Measurements from ENCODE around the gene NMNAT3. TPM values are rescaled to one million over a fixed set of nuclear protein-coding genes. Genes with fewer than 3 reads are reported as not detected.

NMNAT3 gene
- total and polyA plus RNA-seq, 4 donors, result 2.4 to 10.2 (median 3.4) TPM

DNA sequence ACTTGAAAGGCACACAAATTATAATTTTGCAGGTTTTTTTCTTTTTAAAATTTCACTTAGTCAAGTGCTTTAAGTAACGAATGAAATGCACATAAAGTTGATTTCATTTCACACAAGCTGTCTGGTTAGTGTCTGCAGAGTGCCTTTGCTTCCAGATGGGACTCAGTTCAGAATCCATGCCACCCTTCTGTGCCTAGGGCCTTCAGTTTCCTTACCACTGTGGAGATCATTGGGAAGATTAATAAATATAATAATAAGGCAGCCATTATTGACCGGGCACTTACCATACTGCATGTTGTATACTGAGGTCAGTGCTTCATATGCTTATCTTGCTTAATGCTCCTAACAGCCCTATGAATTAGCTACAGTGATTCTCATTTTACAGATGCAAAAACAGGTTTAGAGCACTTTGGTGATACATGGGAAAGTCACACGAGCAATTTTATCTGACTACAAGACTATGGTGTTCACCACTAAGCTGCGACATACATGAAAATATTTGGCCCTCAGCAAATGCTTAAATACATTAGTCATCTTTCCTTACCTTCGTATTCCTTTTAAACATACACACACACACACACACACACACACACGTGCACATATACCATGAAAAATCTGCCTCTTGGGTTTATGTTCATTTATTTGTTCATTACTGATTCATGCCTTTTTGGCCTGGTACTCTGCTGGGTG lies 3.1 kb downstream of the NMNAT3 start:
- 87 to 91% methylated on average over 6 of the region's 6 CpGs for whole genome bisulfite sequencing, 2 donors
- H3K4me1 ChIP-seq (ENCODE audit: control insufficient read depth in 5 of 5, insufficient read depth in 5 of 5, low read length in 5 of 5), result peaks cover 0 to 10% (median 4%) of the 10 kb centered on the region in 5 donors
- H3K9ac ChIP-seq (ENCODE audit: insufficient read depth in 1 of 2, low read length in 2 of 2), result no peak overlapping the region
- H3K27me3 ChIP-seq (ENCODE audit: control insufficient read depth in 3 of 3, insufficient read depth in 3 of 3, low read length in 2 of 3), result no peaks in the 10 kb centered on the region
- TF ChIP-seq, protein P1, sequence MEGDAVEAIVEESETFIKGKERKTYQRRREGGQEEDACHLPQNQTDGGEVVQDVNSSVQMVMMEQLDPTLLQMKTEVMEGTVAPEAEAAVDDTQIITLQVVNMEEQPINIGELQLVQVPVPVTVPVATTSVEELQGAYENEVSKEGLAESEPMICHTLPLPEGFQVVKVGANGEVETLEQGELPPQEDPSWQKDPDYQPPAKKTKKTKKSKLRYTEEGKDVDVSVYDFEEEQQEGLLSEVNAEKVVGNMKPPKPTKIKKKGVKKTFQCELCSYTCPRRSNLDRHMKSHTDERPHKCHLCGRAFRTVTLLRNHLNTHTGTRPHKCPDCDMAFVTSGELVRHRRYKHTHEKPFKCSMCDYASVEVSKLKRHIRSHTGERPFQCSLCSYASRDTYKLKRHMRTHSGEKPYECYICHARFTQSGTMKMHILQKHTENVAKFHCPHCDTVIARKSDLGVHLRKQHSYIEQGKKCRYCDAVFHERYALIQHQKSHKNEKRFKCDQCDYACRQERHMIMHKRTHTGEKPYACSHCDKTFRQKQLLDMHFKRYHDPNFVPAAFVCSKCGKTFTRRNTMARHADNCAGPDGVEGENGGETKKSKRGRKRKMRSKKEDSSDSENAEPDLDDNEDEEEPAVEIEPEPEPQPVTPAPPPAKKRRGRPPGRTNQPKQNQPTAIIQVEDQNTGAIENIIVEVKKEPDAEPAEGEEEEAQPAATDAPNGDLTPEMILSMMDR (IDR thresholded peaks at IDR 0.05; ENCODE audit: control extremely low read depth, extremely low read depth), result no peak
- DNase-seq (no peak), ATAC-seq (ENCODE audit: insufficient read depth, low FRiP score) (no peak)
- peaks cover 0 to 2% (median 0%) of the 10 kb centered on the region in 4 donors for H3K36me3 ChIP-seq (ENCODE audit: control insufficient read depth in 4 of 4, insufficient read depth in 4 of 4, low read length in 4 of 4)
- H3K27ac ChIP-seq (ENCODE audit: low read depth in 1 of 2, low read length in 1 of 2), result no peak overlapping the region
- peaks cover 0 to 1% (median 0%) of the 10 kb centered on the region in 4 donors for H3K9me3 ChIP-seq (ENCODE audit: control insufficient read depth in 4 of 4, insufficient read depth in 3 of 4, low read length in 3 of 4)
- no peak overlapping the region for H3K4me3 ChIP-seq

DNA sequence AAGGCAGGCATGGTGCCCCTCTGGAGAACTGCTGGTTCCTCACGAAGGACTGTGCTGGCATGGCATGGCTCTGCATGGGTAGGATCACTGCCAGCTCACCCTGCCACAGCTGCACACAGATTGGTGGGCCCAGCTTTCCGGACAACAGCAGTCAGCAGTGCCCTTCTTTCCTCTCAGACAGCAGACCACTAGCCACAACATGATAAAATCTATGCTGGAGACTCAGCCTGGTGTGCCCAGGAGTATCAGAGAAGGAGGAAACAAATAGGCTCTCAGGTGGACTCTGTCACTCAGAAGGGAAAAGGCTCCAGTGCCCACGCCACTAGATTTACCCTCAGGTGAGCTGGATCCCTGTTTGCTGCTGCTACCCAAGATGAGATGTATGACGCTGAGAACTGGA lies 4.9 kb downstream of the NMNAT3 start:
- Histone ChIP-seq H3K4me3 (no peak overlapping the region), H3K9ac (ENCODE audit: insufficient read depth in 1 of 2, low read length in 2 of 2) (no peak overlapping the region), H3K4me1 (ENCODE audit: control insufficient read depth in 5 of 5, insufficient read depth in 5 of 5, low read length in 5 of 5) (peaks cover 0 to 10% (median 4%) of the 10 kb centered on the region in 5 donors), H3K27ac (ENCODE audit: low read depth in 1 of 2, low read length in 1 of 2) (no peak overlapping the region), H3K9me3 (ENCODE audit: control insufficient read depth in 4 of 4, insufficient read depth in 3 of 4, low read length in 3 of 4) (peaks cover 0 to 1% (median 0%) of the 10 kb centered on the region in 4 donors), H3K36me3 (ENCODE audit: control insufficient read depth in 4 of 4, insufficient read depth in 4 of 4, low read length in 4 of 4) (peaks cover 0 to 2% (median 0%) of the 10 kb centered on the region in 4 donors), H3K27me3 (ENCODE audit: control insufficient read depth in 3 of 3, insufficient read depth in 3 of 3, low read length in 2 of 3) (no peaks in the 10 kb centered on the region)
- ATAC-seq (ENCODE audit: insufficient read depth, low FRiP score), result no peak
- no peak for DNase-seq
- 90 to 91% methylated on average over 4 of the region's 4 CpGs for WGBS, 2 donors
- TF ChIP-seq, protein P1 (IDR thresholded peaks at IDR 0.05; ENCODE audit: control extremely low read depth, extremely low read depth), result no peak

DNA sequence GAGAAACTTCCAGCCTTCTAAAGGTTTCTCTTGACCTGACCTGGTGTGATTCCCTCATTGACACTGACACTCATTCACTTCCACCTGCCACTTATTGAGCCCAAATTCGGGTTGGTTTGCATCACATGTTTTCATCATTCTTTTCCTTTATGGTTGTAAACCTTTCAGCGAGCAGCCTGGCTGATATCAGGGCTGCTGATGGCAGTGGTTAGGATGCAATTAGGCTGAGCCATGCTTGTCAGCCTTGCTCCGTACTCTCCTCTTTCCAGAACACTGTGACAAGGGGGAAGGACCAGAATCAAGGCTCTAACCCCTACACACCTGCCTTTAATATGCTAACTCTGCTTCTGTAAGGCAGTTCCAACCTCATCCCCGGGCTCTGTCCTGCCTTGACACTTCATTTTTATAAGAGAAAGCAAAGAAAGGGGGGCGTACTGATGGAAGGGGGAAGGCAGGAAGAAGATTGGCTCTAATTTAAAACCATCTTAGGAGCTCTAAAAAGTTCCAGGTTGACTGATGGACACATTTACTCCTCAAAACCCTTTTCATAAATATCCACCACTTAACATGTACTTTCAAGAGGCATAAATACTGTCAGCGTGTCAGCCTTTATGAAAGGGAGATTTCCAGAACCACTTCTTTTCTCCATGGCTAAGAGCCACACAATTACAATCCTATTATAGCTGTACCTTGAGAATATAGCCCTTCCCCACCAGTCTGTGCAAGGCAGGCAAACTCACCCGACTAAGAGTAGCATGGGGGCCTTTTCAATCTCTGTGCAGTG lies 5.7 kb downstream of the NMNAT3 start:
- Histone ChIP-seq H3K4me1 (ENCODE audit: control insufficient read depth in 5 of 5, insufficient read depth in 5 of 5, low read length in 5 of 5) (peaks cover 0 to 5% (median 0%) of the 10 kb centered on the region in 5 donors), H3K27me3 (ENCODE audit: control insufficient read depth in 3 of 3, insufficient read depth in 3 of 3, low read length in 2 of 3) (no peaks in the 10 kb centered on the region), H3K36me3 (ENCODE audit: control insufficient read depth in 4 of 4, insufficient read depth in 4 of 4, low read length in 4 of 4) (peaks cover 0 to 2% (median 0%) of the 10 kb centered on the region in 4 donors), H3K9ac (ENCODE audit: insufficient read depth in 1 of 2, low read length in 2 of 2) (no peak overlapping the region), H3K9me3 (ENCODE audit: control insufficient read depth in 4 of 4, insufficient read depth in 3 of 4, low read length in 3 of 4) (peaks cover 0 to 1% (median 0%) of the 10 kb centered on the region in 4 donors), H3K27ac (ENCODE audit: low read depth in 1 of 2, low read length in 1 of 2) (no peak overlapping the region), H3K4me3 (no peak overlapping the region)
- no peak for ATAC-seq (ENCODE audit: insufficient read depth, low FRiP score)
- WGBS, 2 donors, result 72 to 82% methylated on average over 7 of the region's 7 CpGs
- no peak for DNase-seq
- TF ChIP-seq, protein P1 (IDR thresholded peaks at IDR 0.05; ENCODE audit: control extremely low read depth, extremely low read depth), result no peak
